Stimulated activated CD8-positive, alpha-beta memory T cell treated with anti-CD3 and anti-CD28 coated beads, Interleukin-7, amount 100 ng/mL, for 24 hours (primary cell): ENCODE results near the gene GRK4.
A peak's percentile ranks its signal among the peaks of the same experiment; 100 is the strongest.
"Not testable (repeated sequence)": the region's sequence is repeated elsewhere in the genome, so short reads cannot be mapped to it uniquely, and the experiment has no call there.

Experiments
- DNase-seq: peaks from one replicate; pipeline ENCODE4 v3.0.0-alpha.2; 2020; ENCODE audit warnings: low read depth

Gene GRK4

DNA sequence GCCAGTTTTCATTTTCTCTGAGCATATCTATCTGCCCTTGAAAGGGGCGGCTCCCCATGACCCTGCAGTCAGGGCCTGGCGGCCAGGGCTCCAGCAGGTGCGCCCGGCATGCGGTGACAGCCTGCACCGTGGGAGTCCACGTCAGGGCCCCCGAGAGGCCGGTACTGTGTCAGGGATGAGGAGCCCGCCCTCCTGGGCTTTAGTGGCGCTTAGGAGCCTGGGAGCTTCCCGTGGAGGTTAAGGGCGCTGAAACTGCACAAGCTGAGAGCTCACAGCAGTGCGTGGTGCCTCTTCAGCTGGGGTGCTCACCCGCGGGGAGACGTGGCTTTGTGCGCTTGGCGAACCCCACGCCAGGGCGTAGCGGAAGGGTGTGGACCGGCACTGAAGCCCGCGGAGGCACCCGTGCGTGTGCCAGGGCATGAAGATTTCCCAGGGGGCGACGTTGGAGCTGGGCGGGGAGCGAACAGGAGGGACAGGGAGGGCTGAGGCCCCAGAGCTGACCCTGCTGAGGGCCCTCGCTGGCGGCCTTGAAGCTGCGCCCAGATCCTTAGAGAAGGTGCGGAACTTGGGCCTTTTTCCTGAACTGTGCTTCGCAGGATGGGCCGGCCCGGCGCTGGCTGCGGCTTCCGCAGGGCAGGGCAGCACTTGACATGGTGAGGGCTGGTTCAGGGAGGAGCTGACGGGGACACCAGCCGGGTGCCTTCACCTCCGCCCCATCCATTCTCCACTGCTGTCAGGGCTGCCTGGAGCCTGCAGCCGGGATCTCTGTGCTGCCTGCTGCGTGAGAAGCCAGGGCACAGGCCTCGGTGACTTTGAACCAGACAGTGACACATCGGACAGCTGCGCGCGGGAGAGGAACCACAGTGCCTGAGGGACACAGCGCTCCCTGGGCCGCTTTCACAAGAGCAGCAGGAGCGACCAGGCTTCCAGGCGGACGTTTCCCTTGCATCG is 78.1 kb downstream of the GRK4 start:
- DNase-seq: no peak

DNA sequence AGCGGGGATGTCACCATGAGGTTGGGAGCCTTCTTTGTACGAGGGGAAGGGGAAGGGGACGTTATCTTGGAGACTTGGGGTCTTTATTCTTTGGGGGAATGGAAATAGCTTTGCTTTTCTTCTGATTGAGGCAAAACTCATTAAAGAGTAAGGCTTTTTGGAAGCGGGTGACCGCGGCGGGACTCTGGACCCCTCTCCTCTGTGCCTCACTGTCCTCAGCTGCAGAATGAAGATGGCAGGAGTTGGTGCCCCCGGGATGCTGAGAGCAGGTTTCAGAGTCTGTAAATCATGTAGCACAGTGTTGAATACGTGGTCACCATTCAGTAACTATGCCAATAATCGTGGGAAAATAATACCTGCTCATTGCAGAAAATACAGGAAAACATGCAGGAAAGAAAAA is 78.9 kb downstream of the GRK4 start:
- DNase-seq: no peak

DNA sequence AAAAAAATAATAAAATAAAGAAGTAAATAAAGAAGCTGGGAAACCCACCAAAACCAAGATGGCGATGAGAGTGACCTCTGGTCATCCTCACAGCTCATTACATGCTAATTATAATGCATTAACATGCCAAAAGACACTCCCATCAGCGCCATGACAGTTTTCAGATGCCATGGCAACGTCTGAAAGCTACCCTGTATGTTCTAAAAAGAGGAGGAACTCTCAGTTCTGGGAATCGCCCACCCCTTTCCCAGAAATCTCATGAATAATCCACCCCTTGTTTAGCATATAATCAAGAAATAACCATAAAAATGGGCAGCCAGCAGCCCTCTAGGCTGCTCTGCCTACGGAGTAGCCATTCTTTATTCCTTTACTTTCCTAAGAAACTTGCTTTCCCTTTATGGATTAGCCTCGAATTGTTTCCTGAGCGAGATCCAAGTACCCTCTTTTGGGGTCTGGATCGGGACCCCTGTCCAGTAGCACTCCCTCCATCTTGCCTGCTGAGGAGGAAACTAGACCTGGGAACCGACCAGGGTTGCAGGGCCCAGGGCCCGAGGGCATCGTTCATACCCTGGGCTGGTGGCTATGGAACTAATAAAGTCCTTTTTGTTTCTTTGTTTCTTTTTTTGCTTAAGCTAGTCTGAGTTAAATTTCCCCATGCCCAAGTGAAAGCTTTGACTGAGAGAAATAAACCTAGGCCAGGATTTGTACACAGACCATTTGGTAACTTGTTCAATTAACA is 80.1 kb downstream of the GRK4 start:
- DNase-seq: no peak

DNA sequence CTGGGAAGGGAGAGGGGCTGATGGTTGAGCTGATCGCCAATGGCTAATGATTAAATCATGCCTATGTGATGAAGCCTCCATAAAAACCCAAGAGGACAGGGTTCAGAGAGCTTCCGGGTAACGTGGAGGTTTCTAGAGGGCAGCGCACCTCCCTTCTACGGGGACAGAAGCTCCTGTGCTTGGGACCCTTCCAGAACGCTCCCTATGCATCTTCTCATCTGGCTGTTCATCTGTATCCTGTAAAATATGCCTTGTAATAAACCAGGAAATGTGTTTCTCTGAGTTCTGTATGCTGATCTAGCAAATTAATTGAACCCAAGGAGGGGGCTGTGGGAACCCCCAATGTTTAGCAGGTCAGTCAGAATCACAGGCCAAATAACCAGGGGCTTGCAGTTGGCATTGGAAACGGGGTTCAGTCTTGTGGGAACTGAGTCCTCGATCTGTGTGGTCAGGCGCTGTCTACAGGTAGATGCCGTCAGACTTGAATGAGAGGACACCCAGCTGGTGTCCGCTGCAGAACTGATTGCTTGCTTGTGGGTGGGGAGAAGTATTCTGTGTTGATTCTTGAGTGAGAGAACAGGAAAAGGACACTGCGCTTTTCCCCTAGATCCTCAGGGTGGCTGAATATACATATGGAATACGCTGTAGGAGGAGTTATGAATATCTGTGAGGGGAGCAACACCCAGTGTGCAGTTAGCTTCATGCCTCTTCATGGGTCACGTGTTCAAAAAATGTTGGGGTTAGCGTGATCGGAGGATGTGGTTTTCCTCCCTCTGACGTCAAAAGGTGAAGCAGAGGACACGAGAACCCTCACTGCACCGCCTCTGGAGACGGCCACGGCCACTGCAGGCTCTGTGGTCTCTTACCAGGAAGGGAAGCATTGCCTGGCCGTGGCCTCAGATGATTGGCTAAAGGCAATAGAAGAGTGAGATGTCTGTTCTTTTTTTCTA is 81.8 kb downstream of the GRK4 start:
- DNase-seq: peak; percentile 34

DNA sequence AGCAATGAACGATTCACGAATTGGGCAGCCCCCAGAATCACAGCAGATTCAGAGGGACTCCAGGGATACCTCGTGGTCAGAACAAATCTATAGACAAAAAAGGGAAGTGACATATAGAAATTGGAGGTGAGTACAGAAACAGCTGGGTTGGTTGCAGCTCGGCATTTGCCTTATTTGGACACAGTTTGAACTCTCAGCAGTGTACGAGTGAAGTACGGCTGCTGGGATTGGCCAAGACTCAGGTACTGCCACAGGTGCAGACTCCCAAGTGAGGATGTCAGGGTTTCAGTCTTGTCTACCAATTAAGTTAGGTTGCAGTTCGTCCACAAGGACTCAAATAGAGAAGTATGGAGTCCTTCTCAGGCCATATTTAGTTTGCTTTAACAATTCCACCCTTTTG is 82.8 kb downstream of the GRK4 start:
- no peak for DNase-seq

DNA sequence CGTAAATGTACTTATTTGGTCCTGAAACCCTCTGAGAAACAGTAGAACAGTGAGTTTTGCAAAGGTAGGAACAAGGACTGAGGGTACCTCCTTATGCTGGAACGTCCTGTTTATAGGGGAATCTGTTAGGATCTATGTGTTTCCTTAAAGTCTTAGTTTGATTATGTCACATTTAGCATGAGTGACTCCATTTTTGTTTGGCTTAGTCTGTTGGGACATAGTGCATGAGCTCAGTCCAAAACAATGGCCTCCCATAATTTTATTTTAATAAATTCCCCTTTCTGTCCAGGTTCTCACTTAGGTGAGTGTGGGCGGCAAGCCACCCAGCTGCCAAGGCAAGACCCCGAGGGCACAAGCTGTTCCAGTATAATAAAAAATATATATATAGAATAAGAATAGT is 83.3 kb downstream of the GRK4 start:
- DNase-seq: no peak

DNA sequence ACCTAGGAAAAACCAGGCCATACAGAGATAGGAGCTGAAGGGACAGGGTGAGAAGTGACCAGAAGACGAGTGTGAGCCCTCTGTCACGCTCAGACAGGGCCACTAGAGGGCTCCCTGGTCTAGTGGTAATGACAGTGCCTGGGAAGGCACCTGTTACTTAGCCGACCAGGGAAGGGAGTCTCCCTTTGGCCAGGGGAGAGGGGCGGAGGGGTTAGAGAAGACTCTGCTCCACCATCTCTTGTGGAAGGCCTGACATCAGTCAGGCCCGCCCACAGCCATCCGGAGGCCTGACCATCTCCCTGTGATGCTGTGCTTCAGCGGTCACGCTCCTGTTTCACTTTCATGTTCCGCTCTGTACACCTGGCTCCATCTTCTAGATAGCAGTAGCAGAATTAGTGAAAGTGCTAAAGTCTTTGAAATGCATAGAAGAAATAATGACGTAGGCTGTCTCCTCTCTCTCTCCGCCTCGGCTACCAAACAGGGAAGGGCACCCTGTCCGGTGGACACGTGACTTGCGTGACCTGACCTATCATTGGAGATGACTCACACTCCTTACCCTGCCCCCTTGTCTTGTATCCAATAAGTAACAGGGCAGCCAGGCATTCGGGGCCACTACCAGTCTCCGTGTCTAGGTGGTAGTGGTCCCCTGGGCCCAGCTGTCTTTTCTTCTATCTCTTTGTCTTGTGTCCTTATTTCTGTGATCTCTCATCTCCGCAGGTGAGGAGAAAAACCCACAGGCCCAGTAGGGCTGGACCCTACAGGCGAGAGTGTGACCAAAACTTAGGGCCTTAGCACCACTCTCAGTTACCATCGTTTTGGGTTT is 84.3 kb downstream of the GRK4 start:
- DNase-seq: peak; percentile 52

DNA sequence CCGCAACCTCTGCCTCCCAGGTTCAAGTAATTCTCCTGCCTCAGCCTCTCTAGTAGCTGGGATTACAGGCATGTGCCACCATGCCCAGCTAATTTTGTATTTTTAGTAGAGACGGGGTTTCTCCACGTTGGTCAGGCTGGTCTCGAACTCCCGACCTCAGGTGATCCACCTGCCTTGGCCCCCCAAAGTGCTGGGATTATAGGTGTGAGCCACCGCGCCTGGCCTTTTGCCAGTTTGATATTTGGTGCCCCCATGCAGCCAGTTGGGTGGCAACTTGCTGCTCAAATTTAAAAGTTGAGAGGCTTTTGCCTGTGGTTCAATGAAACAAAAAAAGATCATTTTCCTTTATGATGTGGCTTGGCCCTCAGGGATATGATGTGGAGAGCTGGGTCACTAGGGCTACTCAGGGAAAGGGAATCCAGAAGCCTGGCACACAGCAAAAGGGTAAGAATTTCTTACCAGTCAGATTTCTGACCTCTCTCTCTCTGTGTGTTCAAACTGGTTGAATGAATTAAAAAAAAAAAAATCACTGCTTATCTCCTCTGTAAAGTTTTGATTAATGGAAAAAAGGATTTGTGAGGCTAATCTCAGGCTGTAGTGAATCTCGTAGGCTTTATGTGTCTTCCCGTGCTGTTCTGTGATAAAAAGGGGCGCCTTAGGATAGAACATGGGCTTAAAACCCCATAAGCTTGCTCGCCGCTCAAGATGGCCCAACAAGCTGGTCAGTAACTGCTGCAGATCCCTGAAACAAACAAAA is 87.9 kb downstream of the GRK4 start:
- not testable (repeated sequence) for DNase-seq

DNA sequence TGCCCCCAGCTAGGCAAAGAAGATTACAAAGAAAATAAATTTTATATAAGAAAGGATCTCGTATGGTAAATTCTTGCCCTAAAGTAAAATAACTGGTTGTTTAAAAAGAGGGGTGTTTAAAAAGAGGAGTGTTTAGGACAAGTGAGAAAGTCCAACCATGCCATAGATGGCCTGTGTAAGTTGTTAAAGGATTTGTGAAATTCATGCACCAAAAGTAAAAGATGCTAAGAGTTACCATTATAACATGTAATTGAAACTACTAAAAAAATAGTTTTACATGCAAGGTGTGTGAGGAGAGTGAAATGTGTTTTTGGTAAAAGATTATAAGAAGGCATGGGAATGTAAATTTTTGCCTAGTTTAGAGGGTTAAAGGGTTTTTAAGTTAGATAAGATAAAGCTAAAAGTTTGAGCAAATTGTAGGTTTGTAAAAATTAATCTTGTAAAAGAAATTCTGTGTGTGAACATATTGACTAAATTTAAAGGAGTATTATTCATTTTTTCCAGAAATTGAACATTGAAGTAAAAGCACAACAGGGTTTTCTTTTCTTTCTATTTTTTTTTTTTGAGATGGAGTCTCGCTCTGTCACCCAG is 90.9 kb downstream of the GRK4 start:
- DNase-seq: no peak

DNA sequence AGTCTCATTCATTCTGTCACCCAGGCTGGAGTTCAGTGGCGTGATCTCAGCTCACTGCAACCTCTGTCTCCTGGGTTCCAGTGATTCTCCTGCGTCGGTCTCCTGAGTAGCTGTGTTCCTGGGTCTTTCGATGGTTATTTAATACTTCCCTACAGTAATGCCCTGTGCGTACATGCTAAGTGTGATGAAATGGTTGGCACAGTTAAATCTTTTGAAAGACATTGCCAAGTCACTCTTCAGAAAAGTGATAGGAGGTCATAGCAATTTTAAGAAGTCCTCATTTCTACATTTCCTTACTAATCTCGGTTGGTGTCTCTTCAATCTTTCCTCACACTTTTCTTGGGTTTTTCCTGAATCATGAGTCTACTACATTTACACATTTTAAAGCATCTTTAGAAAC is 96.6 kb downstream of the GRK4 start:
- DNase-seq: no peak

DNA sequence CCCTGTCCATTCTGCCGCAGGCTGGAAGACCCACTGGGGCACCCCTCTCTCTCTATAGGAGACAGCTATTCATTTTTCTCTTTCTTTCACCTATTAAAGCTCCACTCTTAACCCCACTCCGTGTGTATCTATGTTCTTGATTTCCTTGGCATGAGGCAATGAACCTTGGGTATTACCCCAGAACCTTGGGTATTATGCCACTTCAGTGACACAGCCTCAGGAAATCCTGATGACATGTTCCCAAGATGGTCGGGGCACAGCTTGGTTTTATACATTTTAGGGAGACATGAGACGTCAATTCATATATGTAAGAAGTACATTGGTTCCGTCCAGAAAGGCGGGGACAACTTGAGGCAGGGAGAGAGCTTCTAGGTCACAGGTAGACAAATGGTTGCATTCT is 97.6 kb downstream of the GRK4 start:
- DNase-seq: no peak

DNA sequence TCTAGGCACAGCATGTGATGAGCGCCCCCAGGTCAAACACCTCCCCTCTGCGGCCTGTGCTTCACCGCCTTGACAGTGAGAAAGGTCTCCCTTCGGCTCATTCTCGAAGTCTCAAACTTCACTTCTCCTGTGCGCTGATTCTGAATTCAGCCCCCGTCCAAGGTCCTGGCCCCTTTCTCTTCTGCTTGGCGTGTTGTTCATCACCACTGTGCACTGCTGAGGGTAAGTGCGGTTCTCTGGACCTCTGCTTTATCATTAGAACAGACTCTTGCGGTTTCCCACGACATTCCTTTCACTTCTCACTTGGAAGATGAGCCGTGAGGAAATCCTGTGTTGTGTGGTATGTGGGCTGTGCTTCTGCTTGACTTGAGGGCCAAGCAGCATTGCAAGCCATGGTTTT is 99.1 kb downstream of the GRK4 start:
- DNase-seq: no peak

DNA sequence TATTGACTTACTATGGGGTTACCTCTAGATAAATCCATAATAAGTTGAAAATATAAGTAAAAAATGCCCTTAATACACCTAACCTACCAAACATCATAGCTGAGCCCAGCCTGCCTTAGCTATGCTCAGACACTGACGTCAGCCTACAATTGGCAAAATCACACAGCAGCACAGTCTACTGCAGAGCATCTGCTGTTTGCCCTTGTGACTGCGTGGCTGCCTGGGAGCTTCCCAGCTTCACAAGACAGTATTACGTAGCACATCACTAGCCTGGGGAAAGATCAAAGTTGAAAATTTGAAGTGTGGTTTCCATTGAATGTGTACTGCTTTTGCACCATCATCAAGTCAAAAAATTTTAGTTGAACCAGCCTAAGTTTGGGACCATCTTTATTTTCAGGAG is 102.2 kb downstream of the GRK4 start:
- no peak for DNase-seq

DNA sequence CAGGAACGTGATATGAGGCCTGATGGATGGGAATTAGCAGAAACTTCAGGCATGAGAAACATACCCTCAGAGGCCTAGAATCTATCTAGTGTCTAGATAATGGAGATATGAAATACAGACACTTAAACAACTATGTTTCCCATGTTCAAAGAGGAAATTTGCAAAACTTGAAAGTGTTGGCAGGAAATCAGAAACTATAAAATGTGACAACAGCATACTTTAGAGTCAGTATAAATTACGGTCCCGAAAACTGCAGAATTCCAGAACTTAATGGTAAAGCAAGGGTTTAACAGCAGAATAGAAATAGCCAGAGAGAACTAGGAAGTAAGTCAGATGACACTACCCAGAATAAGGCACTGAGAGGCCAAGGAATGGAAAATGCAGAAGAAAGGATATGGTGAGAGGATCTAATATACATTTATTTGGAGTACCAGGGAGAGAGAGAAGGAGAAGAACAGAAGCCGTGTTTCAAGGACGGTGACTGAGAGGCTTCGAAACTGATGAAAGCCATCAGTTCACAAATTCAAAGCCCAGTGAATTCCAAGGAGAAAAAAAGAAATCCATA is 103.5 kb downstream of the GRK4 start:
- no peak for DNase-seq

DNA sequence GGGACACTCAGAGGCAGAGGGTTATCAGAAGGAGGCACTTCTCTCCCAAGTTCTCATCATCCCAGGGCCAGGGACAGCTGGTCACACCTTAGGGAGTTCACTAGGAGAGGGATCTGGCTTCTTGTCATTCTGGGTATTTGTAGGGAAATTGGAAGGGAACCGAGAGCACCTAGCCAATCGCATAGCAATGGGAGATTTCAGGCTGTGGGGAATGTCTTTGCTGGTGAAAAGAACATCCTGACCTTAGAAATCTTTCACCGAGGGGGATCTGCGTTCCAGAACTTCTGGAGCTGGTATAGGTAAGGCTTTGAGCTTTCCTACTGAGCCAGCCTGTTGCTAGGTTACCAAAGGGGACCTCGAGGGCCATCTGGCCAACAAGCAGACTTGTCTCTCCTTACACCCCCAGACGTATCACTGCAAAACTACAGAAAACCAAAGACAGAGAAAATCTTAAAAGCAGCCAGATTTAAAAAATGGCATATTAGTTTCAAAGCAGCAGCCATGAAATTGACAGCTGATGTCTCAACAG is 104.2 kb downstream of the GRK4 start:
- DNase-seq: no peak

DNA sequence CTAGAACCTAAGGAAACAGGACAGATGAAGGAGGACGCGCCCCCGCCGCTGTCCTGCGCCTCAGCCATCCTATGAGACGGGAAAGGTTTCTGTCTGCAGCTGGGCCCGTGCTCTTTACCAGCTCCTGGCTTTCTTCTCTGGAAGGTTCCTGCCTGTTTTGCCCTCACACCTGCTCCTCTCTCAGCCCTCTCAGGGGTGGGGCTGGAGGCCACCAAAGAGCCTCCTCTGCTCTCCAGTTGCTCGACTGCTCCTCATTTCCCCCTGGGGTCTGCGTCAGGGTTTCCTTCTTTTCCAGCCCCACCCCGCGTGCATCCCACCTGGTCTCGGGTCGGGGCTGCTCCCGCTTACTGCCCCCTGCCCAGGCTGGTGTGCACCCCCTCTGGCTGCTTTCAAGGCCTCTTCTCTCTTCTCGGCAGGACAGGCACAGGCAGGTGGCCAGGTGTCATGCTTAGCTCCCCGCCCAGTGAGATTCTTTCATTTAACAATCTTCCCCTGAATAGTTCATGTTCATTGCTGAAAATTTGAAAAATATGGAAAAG is 106.4 kb downstream of the GRK4 start:
- no peak for DNase-seq

DNA sequence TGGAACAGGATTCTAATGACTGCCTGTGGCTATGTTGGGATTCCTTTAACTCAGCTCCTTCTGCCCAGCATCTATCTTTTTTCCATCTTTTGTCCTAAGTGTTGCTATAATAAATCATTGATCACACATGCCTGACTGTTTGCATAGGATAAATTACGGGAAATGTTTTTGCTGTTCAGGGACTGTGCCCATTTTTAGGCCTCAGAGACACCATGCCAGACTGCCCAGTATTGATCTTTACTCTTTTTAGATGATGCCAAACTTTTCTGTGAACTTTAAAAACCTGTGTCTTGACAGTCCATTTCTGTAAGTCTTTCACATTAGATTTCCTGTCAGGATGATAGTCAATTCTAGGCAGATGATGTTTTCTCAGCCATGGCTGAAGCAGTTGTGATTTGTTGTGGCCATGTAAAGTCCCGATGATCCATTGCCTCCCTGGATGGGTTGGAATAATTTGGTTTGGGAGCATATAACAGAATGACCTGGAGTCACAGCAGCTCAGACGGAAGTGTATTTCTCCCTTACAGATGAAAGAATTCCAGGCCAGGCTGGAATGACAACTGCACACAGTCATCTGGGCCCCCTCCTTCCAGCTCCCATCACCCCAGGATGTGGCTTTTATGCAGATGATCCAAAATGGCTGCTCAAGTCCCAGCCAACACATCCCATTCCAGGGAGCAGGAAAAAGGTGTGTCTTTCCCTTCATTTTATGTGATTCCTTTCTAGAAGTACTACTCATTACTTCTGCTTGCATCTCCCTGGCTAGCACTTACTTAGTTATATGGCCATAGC is 107.5 kb downstream of the GRK4 start:
- no peak for DNase-seq

DNA sequence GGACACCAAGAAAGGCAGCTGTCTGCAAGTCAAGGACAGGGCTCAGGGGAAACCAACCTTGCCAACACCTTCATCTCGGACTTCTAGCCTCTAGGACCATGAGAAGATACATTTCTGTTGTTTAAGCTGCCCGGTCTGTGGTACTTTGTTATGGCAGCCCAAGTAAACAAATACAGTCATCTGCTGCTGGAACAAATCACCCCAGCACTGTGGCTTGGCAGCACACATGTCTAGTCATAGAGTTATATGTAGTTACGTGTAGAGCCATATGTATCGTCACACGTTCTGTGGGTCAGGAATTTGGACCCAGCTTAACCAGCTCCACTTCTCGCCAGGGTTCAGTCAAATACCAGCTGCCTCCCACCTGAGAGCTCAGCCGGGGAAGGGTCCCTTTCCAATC is 108.4 kb downstream of the GRK4 start:
- DNase-seq: no peak
